ENCODE results near the gene LARGE1. TPM values are rescaled to one million over a fixed set of nuclear protein-coding genes. Genes with fewer than 3 reads are reported as not detected.

The LARGE1 gene
- total and polyA plus RNA-seq, 9 of the 15 experiments (the other 6 are each of a cell fraction or from before 2014, with no cell fraction given): 0.01 to 0.66 (median 0.14) TPM; not detected in 2

DNA sequence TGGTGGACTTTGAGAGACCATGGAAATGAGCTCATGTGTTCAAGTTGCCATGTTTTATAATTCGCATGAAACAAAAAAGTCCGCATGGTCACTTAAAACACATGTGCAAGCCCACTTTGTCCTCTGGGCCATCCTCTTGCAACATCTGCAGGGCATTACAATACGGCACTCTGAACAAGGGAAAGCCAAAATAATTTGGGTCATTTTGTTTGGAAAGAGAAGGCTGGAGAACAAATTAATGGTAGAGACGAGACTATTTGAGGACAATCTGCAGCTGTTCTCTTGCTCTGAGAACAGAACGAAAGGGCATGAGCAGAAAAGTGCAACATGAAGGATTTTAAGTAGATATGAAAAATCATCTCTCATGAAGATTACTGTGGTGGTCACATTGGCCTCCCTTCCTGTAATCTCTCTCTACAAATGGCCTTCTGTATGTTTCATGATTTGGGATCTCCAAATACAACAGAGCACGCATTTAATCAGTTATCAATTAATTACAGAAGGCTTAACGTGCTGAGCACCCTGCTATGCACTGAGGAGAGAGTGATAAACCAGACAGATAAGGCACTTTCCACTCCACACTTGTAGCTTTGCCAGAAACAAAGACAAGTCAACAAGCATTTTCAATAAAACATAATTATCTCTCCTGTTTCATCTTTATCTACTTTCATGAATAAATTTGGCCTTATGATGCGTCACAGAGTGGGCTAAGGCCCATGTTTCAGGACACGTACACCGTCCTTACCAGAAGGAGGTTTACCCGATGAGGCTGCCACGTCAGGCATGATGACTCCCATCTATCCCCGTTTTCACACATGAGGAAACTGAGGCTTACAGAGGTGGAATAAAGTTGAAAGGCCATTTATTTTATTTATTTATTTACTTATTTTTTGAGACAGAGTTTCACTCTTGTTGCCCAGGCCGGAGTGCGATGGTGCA is 384.1 kb downstream of the LARGE1 start:
- 2% methylated on average over 15 of the region's 15 CpGs for WGBS (ENCODE audit: insufficient coverage, low coverage, missing lambda C conversion rate)
- Histone ChIP-seq H3K27ac (ENCODE audit: extremely low read depth, low read depth, low read length) (no peak overlapping the region), H3K4me1 (replicated peaks in 1 of 2; ENCODE audit: control insufficient read depth in 2 of 2, insufficient read depth in 2 of 2, low read length in 2 of 2) (no peaks in the 10 kb centered on the region), H3K4me3 (no peak overlapping the region), H3K9me3 (replicated peaks; ENCODE audit: control insufficient read depth, insufficient read depth, low read depth, low read length) (no peaks in the 10 kb centered on the region), H3K79me2 (ENCODE audit: control insufficient read depth, insufficient read depth, low read length) (no peaks in the 10 kb centered on the region), H4K20me1 (replicated peaks; ENCODE audit: control insufficient read depth, insufficient read depth, low read length) (no peaks in the 10 kb centered on the region), H3K9me1 (ENCODE audit: control insufficient read depth, insufficient read depth, low read length) (no peaks in the 10 kb centered on the region), H3K4me2 (ENCODE audit: insufficient read depth, low read length) (no peak overlapping the region), H3K36me3 (ENCODE audit: control insufficient read depth, insufficient read depth, low read length) (no peaks in the 10 kb centered on the region), H3K9ac (ENCODE audit: insufficient read depth in 1 of 2, low read depth in 2 of 2, low read length in 2 of 2) (no peak overlapping the region), H3K27me3 (ENCODE audit: control insufficient read depth in 2 of 2, insufficient read depth in 2 of 2, low read length in 2 of 2) (no peaks in the 10 kb centered on the region), H2AFZ (ENCODE audit: low read depth, low read length) (no peak overlapping the region)
- BruUV-seq (replicated peaks): no TSS peak
- in situ Hi-C loops (cut with MboI): no loop called here
- CTCF ChIA-PET (ENCODE audit: low intra/inter-chr PET ratio): no interaction called here
- ATAC-seq (no peak), FAIRE-seq (no peak), DNase-seq (ENCODE audit: extremely low read depth in 1 of 4, low spot score in 3 of 4) (no peak)
- intact Hi-C loops (cut with micrococcal nuclease): no loop called here
- POLR2A ChIA-PET: no interaction called here
- no peak for TF ChIP-seq RUNX1 (IDR thresholded peaks at IDR 0.05; ENCODE audit: low read depth)
- no peak for TF ChIP-seq ZNF263 (CRISPR knock-in tag; IDR thresholded peaks at IDR 0.05; ENCODE audit: borderline replicate concordance)
- no peak for TF ChIP-seq NBN (IDR thresholded peaks at IDR 0.05; ENCODE audit: low read depth)
- TF ChIP-seq HNRNPH1 (optimal IDR thresholded peaks at IDR 0.05; ENCODE audit: low read depth, low read length): no peak
- TF ChIP-seq, protein P1, sequence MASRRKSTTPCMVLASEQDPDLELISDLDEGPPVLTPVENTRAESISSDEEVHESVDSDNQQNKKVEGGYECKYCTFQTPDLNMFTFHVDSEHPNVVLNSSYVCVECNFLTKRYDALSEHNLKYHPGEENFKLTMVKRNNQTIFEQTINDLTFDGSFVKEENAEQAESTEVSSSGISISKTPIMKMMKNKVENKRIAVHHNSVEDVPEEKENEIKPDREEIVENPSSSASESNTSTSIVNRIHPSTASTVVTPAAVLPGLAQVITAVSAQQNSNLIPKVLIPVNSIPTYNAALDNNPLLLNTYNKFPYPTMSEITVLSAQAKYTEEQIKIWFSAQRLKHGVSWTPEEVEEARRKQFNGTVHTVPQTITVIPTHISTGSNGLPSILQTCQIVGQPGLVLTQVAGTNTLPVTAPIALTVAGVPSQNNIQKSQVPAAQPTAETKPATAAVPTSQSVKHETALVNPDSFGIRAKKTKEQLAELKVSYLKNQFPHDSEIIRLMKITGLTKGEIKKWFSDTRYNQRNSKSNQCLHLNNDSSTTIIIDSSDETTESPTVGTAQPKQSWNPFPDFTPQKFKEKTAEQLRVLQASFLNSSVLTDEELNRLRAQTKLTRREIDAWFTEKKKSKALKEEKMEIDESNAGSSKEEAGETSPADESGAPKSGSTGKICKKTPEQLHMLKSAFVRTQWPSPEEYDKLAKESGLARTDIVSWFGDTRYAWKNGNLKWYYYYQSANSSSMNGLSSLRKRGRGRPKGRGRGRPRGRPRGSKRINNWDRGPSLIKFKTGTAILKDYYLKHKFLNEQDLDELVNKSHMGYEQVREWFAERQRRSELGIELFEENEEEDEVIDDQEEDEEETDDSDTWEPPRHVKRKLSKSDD (conservative IDR thresholded peaks at IDR 0.05; ENCODE audit: low read length): no peak
- no peak for TF ChIP-seq SMARCA4 (IDR thresholded peaks at IDR 0.05)
- no peak for TF ChIP-seq ZNF785 (CRISPR knock-in tag; IDR thresholded peaks at IDR 0.05)
- TF ChIP-seq, protein P2, sequence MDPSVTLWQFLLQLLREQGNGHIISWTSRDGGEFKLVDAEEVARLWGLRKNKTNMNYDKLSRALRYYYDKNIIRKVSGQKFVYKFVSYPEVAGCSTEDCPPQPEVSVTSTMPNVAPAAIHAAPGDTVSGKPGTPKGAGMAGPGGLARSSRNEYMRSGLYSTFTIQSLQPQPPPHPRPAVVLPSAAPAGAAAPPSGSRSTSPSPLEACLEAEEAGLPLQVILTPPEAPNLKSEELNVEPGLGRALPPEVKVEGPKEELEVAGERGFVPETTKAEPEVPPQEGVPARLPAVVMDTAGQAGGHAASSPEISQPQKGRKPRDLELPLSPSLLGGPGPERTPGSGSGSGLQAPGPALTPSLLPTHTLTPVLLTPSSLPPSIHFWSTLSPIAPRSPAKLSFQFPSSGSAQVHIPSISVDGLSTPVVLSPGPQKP (CRISPR knock-in tag; IDR thresholded peaks at IDR 0.05): no peak
- no peak for TF ChIP-seq NONO (IDR thresholded peaks at IDR 0.05; ENCODE audit: low read depth in 2 of 2, low read length in 1 of 2)

All from K562 (cell line).